Measurements from ENCODE around the gene ING2.
"Not testable (repeated sequence)": the region's sequence is repeated elsewhere in the genome, so short reads cannot be mapped to it uniquely, and the experiment has no call there.

ING2 gene

DNA sequence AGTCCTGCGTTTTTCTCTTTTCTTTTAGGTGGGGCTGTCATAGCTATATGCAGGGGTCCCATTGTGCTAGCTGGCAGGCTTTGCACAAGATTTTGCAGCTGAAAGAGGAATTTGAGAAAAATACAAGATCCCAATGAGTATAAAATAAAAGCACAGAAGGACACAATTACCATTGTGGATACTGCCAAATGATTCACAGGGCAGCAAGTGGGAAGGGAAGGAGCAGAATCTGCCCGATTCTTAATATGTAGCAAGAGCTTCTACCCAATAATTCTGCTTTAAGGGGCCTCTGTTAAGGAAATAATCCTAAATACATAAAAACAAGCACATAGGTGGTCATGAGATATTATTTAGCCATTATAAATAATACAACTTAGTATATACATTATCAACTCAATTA, 25.9 kb upstream of the ING2 start:
- Mint-ChIP-seq H3K27me3 (ENCODE audit: low read depth) (peaks cover 2% of the 10 kb centered on the region), H3K4me1 (ENCODE audit: low read depth) (no peaks in the 10 kb centered on the region), H3K9me3 (no peaks in the 10 kb centered on the region), H3K36me3 (ENCODE audit: low read depth) (no peaks in the 10 kb centered on the region), H3K4me3 (no peak overlapping the region), H3K27ac (no peak overlapping the region)
- no peak for DNase-seq (ENCODE audit: low spot score)

DNA sequence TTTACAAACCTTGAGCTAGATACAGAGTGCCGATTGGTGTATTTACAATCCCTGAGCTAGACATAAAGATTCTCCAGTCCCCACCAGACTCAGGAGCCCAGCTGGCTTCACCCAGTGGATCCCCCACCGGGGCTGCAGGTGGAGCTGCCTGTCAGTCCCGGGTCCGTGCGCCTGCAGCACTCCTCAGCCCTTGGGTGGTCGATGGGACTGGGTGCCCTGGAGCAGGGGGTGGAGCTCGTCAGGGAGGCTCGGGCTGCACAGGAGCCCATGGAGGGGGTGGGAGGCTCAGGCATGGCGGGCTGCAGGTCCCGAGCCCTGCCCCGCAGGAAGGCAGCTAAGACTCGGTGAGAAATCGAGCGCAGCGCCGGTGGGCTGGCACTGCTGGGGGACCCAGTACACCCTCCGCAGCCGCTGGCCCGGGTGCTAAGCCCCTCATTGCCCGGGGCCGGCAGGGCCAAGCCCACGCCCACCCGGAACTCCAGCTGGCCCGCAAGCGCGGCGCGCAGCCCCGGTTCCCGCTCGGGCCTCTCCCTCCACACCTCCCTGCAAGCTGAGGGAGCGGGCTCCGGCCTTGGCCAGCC, 22.3 kb upstream of the ING2 start:
- H3K9me3 Mint-ChIP-seq, H3K27ac Mint-ChIP-seq: not testable (repeated sequence)

DNA sequence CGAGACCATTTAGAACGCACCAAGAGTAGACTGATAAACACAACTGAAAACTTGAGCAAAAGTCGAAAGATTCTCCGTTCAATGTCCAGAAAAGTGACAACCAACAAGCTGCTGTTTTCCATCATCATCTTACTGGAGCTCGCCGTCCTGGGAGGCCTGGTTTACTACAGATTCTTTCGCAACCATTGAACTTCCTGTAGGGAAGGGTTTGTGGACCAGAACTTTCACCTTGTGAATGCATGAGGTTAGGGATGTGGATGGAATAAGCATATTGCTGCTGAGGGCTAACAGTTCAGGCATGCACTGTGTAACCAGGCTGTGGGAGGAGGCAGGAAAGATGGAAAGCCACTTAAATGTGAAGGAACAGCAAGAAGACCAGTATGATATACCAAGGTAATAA, 20.9 kb upstream of the ING2 start:
- Mint-ChIP-seq H3K27ac (no peak overlapping the region), H3K9me3 (no peaks in the 10 kb centered on the region), H3K36me3 (ENCODE audit: low read depth) (no peaks in the 10 kb centered on the region), H3K27me3 (ENCODE audit: low read depth) (no peaks in the 10 kb centered on the region), H3K4me3 (no peak overlapping the region), H3K4me1 (ENCODE audit: low read depth) (no peaks in the 10 kb centered on the region)
- no peak for DNase-seq (ENCODE audit: low spot score)

More for the DNA sequence above, 22.3 kb upstream of the ING2 start:
- not testable (repeated sequence) for H3K36me3 Mint-ChIP-seq (ENCODE audit: low read depth); H3K4me3 Mint-ChIP-seq; DNase-seq (ENCODE audit: low spot score); H3K4me1 Mint-ChIP-seq (ENCODE audit: low read depth); H3K27me3 Mint-ChIP-seq (ENCODE audit: low read depth)

DNA sequence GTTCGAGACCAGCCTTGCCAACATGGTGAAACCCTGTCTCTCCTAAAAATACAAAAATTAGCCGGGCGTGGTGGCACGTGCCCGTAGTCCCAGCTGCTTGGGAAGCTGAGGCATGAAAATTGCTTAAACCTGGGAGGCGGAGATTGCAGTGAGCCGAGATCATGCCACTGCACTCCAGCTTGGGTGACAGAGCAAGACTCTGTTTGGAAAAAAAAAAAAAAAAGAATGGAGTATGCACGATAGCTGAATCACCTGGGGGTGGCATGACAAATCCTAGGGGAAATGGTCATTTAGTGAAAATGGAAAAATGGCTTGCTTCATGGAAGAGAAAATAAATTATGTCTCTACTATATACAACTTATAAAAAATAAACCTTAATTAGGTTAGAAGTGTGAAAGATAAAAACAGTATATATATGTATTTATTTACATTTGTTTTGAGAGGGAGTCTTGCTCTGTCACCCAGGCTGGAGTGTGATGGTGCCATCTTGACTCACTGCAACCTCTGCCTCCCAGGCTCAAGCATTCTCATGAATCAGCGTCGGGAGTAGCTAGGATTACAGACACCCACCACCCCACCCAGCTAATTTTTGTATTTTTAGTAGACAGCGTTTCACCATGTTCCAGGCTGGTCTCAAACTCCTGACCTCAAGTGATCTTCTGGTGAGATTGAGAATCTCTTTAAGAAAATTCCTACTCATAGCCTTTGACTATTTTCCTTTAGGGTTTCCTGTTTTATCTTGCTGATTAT, 19.3 kb upstream of the ING2 start:
- Mint-ChIP-seq H3K36me3 (ENCODE audit: low read depth) (peaks cover 2% of the 10 kb centered on the region), H3K4me1 (ENCODE audit: low read depth) (no peaks in the 10 kb centered on the region), H3K4me3 (no peak overlapping the region), H3K27me3 (ENCODE audit: low read depth) (no peaks in the 10 kb centered on the region), H3K9me3 (no peaks in the 10 kb centered on the region), H3K27ac (no peak overlapping the region)
- DNase-seq (ENCODE audit: low spot score) = no peak

DNA sequence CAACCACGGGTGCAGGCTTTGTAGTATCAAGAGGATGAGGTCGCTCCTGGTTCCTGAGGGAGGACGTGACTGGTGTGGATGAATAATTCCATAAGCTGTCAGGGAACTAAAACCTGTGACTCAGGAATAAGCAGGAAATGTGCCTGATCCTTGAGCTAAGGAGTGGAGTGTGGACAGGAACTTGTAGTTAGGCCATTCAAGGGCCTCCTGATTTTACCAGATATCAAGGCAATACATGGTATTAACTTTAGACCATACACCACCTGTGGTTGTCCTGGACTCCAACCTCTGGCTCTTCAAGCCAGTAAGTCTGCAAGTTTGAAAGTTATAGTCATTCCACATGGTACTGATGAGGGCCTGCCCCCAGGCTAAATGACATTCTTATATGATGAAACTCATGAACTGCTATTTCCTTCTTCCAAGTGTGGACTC, 12.1 kb upstream of the ING2 start:
- Mint-ChIP-seq H3K27me3 (ENCODE audit: low read depth) (no peaks in the 10 kb centered on the region), H3K4me3 (no peak overlapping the region), H3K27ac (no peak overlapping the region), H3K36me3 (ENCODE audit: low read depth) (peaks cover 22% of the 10 kb centered on the region), H3K4me1 (ENCODE audit: low read depth) (peaks cover 2% of the 10 kb centered on the region), H3K9me3 (no peaks in the 10 kb centered on the region)
- no peak for DNase-seq (ENCODE audit: low spot score)

DNA sequence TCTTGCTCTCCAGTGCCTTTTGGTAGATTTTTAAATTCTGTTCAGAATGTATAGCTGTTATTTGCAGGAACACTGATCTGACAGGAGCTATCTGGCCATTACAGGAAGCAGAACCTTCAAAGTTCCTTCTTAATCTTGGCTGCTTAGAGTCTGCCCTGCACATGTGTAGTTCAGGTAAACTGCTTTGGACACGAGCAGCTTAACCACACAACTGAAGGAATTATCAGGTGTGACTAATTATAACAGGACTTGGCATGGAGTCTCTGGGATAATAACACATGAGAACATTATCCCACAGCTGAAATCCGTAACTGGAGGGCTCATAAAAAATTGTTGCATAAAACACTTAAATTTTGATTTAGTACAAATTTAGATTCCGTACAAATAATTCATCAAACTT, 11.6 kb upstream of the ING2 start:
- peaks cover 2% of the 10 kb centered on the region for H3K4me1 Mint-ChIP-seq (ENCODE audit: low read depth)
- H3K36me3 Mint-ChIP-seq (ENCODE audit: low read depth) = peaks cover 22% of the 10 kb centered on the region
- no peaks in the 10 kb centered on the region for H3K9me3 Mint-ChIP-seq
- no peak overlapping the region for H3K4me3 Mint-ChIP-seq
- no peaks in the 10 kb centered on the region for H3K27me3 Mint-ChIP-seq (ENCODE audit: low read depth)
- no peak overlapping the region for H3K27ac Mint-ChIP-seq
- no peak for DNase-seq (ENCODE audit: low spot score)

DNA sequence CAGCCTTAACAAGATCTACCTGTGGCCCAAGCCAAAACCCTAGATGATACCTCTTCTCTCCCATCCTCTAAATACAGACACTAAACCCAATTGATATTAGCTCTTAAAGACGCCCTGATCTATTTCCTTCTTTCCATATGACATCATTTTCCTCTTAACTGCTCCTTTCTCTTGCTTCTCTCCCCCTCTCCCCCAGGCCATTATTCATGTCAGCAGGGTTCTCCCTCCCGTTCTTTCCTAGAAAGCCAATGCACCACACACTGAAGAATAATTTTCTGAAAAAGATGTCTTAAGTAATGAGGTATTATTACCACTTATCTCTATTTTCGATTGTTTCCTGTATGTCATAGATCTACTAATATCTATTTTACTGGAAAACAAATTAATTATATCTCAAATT, 9.7 kb upstream of the ING2 start:
- H3K4me1 Mint-ChIP-seq (ENCODE audit: low read depth) = peaks cover 9% of the 10 kb centered on the region
- H3K4me3 Mint-ChIP-seq = no peak overlapping the region
- DNase-seq (ENCODE audit: low spot score) = no peak
- H3K27ac Mint-ChIP-seq = no peak overlapping the region
- H3K36me3 Mint-ChIP-seq (ENCODE audit: low read depth) = peaks cover 22% of the 10 kb centered on the region
- no peaks in the 10 kb centered on the region for H3K27me3 Mint-ChIP-seq (ENCODE audit: low read depth)
- no peaks in the 10 kb centered on the region for H3K9me3 Mint-ChIP-seq

DNA sequence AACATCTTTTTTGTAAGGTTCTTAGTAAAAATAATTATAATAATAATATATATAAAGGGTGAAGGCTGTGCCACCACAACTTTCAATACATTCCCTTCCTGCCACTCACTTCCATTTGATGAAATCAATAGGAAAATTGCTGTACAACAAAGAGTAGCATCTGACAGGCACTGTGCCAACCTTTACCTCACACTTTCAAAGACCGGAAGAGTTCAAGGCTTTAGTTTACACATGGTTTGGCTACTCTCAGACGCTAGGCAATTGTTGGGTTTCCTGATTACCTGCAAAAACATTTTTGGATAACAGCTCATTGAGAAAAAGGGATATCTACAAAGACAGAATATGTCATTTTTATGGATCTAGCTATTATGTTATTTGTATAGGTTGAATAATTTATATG, 5.5 kb upstream of the ING2 start:
- Mint-ChIP-seq H3K36me3 (ENCODE audit: low read depth) (peaks cover 7% of the 10 kb centered on the region), H3K9me3 (no peaks in the 10 kb centered on the region), H3K27me3 (ENCODE audit: low read depth) (no peaks in the 10 kb centered on the region), H3K27ac (no peak overlapping the region), H3K4me1 (ENCODE audit: low read depth) (peaks cover 20% of the 10 kb centered on the region), H3K4me3 (no peak overlapping the region)
- no peak for DNase-seq (ENCODE audit: low spot score)

DNA sequence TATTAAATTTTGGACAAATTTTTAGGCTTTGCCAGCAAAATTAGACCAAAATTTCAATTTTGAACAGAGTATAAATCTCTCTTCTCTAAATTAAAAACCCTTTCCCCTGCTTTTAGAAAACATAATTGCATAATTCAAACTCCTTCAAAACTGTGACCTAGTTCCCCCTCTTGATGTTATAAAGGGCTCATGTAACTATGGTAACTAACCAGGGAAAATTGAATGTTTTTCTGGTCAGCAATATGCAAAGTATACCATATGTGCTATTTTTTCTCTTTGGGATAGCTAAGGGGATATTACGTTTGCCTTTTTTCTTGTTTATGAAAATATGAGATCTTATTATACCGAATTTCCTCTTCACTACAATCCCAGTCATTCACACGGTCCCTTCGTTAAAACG, 5.1 kb upstream of the ING2 start:
- Mint-ChIP-seq H3K9me3 (no peaks in the 10 kb centered on the region), H3K4me1 (ENCODE audit: low read depth) (peaks cover 20% of the 10 kb centered on the region), H3K4me3 (no peak overlapping the region), H3K27ac (no peak overlapping the region), H3K36me3 (ENCODE audit: low read depth) (peaks cover 7% of the 10 kb centered on the region), H3K27me3 (ENCODE audit: low read depth) (no peaks in the 10 kb centered on the region)
- DNase-seq (ENCODE audit: low spot score) = no peak

DNA sequence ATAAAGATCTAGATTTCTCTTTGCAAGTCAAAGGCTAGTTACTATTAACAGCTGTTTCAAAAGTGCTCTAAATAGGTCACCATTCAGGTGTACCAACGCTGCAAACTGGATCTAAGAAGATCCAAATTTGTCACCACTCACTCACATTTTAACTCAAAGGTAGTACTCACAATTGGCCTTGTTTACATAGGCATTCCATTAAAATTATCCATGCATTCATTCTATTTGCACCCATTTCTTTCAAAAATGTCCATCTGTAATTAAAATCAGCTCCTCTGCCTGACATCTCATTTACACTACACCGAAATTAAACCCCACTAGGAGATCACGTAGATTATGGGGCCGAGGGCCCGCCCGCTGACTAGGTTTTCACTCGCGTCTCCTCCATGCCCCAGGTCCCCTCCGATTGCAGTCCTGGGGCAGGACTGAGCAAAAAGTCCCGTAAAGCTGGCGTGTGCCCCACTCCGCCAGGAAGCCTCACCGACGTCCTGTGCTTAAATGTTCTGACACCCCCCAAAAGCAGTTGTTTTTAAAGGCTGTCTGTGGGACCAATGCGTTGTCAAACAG, 1.3 kb upstream of the ING2 start:
- no peak for DNase-seq (ENCODE audit: low spot score)
- H3K27ac Mint-ChIP-seq = peak overlapping the region; percentile 81
- peaks cover 22% of the 10 kb centered on the region for H3K4me1 Mint-ChIP-seq (ENCODE audit: low read depth)
- H3K9me3 Mint-ChIP-seq = no peaks in the 10 kb centered on the region
- peak overlapping the region; percentile 83 for H3K4me3 Mint-ChIP-seq
- no peaks in the 10 kb centered on the region for H3K27me3 Mint-ChIP-seq (ENCODE audit: low read depth)
- H3K36me3 Mint-ChIP-seq (ENCODE audit: low read depth) = peaks cover 2% of the 10 kb centered on the region

DNA sequence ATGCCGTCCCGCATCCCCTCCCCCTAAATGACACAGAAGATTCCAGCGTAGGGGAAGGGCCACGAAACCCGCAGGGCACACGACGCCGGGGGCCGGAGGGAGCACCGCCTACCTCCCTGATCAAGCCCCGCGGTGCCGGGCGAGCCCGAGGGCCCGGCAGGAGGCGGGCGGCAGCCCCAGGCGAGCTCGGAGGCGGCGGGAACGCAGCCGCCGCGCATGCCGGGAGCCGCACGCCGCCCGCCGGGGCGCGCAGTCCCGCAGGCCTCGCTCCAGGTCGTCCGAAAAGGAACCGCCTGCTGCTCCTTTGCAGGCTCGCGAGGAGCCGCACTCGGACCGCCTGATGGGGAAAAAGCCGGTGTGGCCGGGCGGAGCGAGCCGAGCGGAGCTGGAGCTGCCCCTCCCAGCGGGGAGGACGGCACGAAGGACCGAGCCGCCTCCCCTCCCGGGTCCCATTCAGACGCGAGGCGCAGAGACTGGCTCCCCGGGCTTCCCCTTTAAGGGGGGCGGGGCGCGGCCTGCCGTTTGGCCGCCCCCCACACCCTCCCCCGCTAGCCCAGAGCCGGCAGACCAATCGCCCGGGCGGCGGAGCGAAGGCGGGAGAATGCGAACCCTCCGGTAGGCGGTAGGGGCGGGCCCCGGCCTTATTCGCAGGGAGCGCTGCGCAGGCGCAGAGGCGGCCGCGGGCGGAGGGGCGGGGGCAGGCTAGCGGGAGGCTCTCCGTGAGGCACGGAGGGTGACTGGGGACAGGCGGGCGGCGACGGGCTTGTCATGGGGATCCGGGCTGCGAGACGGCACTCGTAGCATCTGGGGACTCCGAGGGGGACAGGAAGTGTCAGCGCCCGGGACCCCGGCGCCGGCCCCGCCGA, 561 bp upstream of the ING2 start:
- Mint-ChIP-seq H3K27ac (peak overlapping the region; percentile 86), H3K27me3 (ENCODE audit: low read depth) (no peaks in the 10 kb centered on the region)

DNA sequence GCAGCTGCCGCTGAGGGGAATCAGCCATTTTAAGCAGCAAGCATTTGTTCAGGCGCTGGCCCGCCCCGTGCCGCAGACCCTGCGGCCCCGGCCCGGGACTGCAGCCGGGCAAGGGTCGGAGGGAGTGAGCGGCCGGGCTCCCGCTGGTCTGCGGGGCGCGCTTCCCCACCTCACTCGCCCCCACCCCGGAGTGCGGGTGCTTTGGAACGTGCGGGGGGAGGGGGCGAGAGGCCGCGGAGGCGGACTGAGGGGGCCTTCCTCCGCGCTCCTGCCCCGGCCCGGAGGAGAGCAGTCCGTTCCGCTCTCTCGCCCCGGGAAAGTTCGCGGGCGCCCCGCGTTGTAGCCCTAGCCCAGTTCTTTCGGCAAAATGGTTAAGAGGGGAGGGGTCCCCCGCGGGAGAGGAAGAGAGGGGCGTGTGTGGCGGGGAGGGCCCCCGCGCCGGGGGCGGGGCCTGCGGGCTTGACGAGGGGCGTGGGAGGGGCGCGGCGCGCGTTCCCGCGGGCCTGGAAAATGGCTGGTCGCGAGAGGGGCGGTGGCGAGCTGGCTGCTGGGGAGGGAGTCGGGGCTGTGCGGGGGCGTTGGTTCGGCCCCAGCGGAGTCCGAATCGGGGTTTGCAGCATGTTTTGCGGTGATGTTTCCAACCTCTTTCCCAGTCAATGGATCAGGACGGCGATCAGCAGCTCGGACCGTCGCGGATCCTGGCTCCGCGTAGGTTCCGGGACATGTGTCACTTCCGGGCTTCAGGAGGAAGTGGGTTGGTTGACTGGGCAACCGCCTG, 942 bp downstream of the ING2 start:
- Mint-ChIP-seq H3K4me3 (peak overlapping the region; percentile 92), H3K36me3 (ENCODE audit: low read depth) (peaks cover 8% of the 10 kb centered on the region), H3K27me3 (ENCODE audit: low read depth) (no peaks in the 10 kb centered on the region), H3K27ac (peak overlapping the region; percentile 97), H3K9me3 (no peaks in the 10 kb centered on the region), H3K4me1 (ENCODE audit: low read depth) (peaks cover 20% of the 10 kb centered on the region)
- peak; percentile 86 for DNase-seq (ENCODE audit: low spot score)

More for the DNA sequence above, 561 bp upstream of the ING2 start:
- Mint-ChIP-seq H3K9me3 (no peaks in the 10 kb centered on the region), H3K4me1 (ENCODE audit: low read depth) (peaks cover 18% of the 10 kb centered on the region), H3K36me3 (ENCODE audit: low read depth) (peaks cover 2% of the 10 kb centered on the region), H3K4me3 (peak overlapping the region; percentile 92)
- DNase-seq (ENCODE audit: low spot score) = peak; percentile 100

DNA sequence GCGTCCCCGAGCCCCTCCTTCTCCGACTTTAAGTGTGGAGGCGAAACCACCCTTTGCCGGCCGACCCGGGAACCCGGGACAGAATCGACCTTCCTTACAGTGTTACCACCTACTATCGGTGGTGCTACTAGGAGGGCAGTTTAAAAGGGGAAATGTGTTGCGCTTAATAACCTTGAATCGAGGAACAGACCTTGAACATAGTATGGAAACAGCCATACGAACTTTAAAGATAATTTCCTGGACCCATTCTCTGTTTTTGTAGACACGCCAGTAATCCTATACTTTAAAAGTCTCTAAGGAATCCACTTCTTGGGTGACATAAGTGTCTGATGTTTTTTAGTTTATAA, 1.5 kb downstream of the ING2 start:
- H3K36me3 Mint-ChIP-seq (ENCODE audit: low read depth) = peaks cover 10% of the 10 kb centered on the region
- H3K9me3 Mint-ChIP-seq = no peaks in the 10 kb centered on the region
- DNase-seq (ENCODE audit: low spot score) = no peak
- H3K4me1 Mint-ChIP-seq (ENCODE audit: low read depth) = peaks cover 21% of the 10 kb centered on the region
- H3K27ac Mint-ChIP-seq = peak overlapping the region; percentile 97
- no peaks in the 10 kb centered on the region for H3K27me3 Mint-ChIP-seq (ENCODE audit: low read depth)
- H3K4me3 Mint-ChIP-seq = peak overlapping the region; percentile 91

All from T-helper 2 cell treated with Interferon-gamma antibody and Interleukin-4, amounts not matched to agents 5 μg/mL and 100 μg/mL, for 36 hours (primary cell).